Endodermal cell (in vitro differentiated cells): ENCODE measurements around the gene TCF7L2. TPM values are rescaled to one million over a fixed set of nuclear protein-coding genes. Genes with fewer than 3 reads are reported as not detected.

ENCODE experiments used
- DNase-seq: peaks from one replicate; pipeline ENCODE4 v3.0.0-alpha.2; 2017
- H3K27ac ChIP-seq: 2 replicates; pipeline ENCODE4 v1.5.1; 2013; ENCODE audit warnings: mild to moderate bottlenecking, low read depth, low read length, moderate library complexity
- H3K27me3 ChIP-seq: 2 replicates; pipeline ENCODE4 v1.6.1; 2013; ENCODE audit warnings: mild to moderate bottlenecking, low read length, moderate library complexity; ENCODE audit not compliant: insufficient read depth, control insufficient read depth, poor library complexity, severe bottlenecking
- H3K36me3 ChIP-seq: 2 replicates; pipeline ENCODE4 v1.7.0; 2013; ENCODE audit warnings: mild to moderate bottlenecking, low read length, moderate library complexity; ENCODE audit not compliant: control insufficient read depth, insufficient read depth
- H3K4me1 ChIP-seq: one replicate; pipeline ENCODE4 v1.7.0; 2013; ENCODE audit warnings: low read length; ENCODE audit not compliant: control insufficient read depth, insufficient read depth
- H3K4me3 ChIP-seq: 2 replicates; pipeline ENCODE4 v1.5.1; 2013; ENCODE audit warnings: mild to moderate bottlenecking, low read length, moderate library complexity
- H3K9ac ChIP-seq: 2 replicates; pipeline ENCODE4 v1.6.1; 2013; ENCODE audit warnings: mild to moderate bottlenecking, low read length, moderate library complexity; ENCODE audit not compliant: poor library complexity, severe bottlenecking; ENCODE audit errors: extremely low read depth
- H3K9me3 ChIP-seq: 2 replicates; pipeline ENCODE4 v1.6.1; 2013; ENCODE audit warnings: mild to moderate bottlenecking, low read length, moderate library complexity; ENCODE audit not compliant: control insufficient read depth
- H3K27ac Mint-ChIP-seq: 2 replicates; pipeline ENCODE4 v1.8.0; 2020; ENCODE audit warnings: mixed read lengths
- H3K27me3 Mint-ChIP-seq: 2 replicates; pipeline ENCODE4 v1.8.0; 2021; ENCODE audit warnings: mild to moderate bottlenecking, mixed read lengths; ENCODE audit not compliant: insufficient read depth
- H3K36me3 Mint-ChIP-seq: 2 replicates; pipeline ENCODE4 v1.8.0; 2020; ENCODE audit warnings: low read depth, mixed read lengths
- H3K4me1 Mint-ChIP-seq: 2 replicates; pipeline ENCODE4 v1.8.0; 2020; ENCODE audit warnings: mixed read lengths
- H3K4me3 Mint-ChIP-seq: 2 replicates; pipeline ENCODE4 v1.8.0; 2020; ENCODE audit warnings: mild to moderate bottlenecking, moderate library complexity, mixed read lengths
- H3K9me3 Mint-ChIP-seq: 2 replicates; pipeline ENCODE4 v1.8.0; 2020; ENCODE audit warnings: mild to moderate bottlenecking, mixed read lengths
- WGBS, 2 experiments: methylation state at CpG; one replicate each; pipeline versions ENCODE4 v1.1.5 to v1.1.7; 2013; ENCODE audit warnings: missing lambda C conversion rate in 2 of 2, mixed read lengths in 1 of 2; ENCODE audit not compliant: insufficient coverage in 1 of 2, insufficient read length in 1 of 2; 5-methylcytosine and 5-hydroxymethylcytosine counted together
- total RNA-seq, 2 donors: library from RNA; stranded (reverse); fragmentation: NEBNext Ultra II Directional in 1 of 2; extraction: Animal tissue kit (Norgen Biotek cat#: 25700) in 1 of 2; gene quantifications; 2 replicates in 1 of 2; 3 replicates in 1 of 2; pipeline ENCODE4 v1.2.1, GENCODE V29; 2021
- TF ChIP-seq, protein P1 (sequence below): fragments of 200-600 bp; sonication (generic); conservative IDR thresholded peaks from 2 replicates; pipeline ENCODE4 v1.5.0; 2021; ENCODE audit warnings: antibody characterized with exemption, mild to moderate bottlenecking

The TCF7L2 gene
- total RNA-seq, 2 donors from 2014 or later: 73.2 to 105 TPM

DNA sequence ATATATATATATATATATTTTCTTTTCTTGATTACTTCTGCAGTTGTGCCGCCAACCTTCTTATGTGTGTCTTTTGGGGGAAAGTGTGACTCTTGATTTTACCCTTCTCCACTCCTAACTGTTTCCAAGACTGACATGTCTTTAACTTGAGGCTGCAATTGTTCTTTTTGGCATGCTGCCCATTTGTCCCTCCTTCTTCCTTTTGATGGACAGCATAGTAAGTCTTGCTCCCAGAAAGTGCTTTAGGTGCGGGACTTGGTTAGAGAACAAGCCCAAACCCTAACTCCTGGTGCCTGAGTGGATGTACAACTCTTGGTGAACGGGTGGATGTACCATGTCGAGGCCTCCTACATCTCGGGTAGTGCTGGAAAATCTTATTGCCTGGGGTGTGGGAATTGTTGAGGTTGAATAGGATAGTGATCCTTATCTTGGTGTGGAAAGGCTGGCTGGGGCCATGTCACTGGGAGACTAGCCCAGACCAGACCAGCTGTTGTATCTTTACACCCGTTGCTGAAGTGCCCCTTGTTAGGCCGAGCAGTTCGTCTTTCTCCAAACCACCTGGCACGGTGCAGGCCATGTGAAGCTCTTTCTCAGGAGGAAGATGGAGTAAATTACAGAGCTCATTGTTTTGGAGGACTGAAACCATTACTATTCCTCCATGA lies 16.3 kb downstream of the TCF7L2 start:
- peaks cover 45% of the 10 kb centered on the region for H3K4me1 Mint-ChIP-seq
- peak overlapping the region; percentile 57 for H3K27ac Mint-ChIP-seq

GRCh38 chr10:112967200-112967599 lies 17.2 kb downstream of the TCF7L2 start:
- DNase-seq: no peak
- no peaks in the 10 kb centered on the region for H3K27me3 ChIP-seq
- Mint-ChIP-seq H3K4me1 (peaks cover 36% of the 10 kb centered on the region), H3K27ac (no peak overlapping the region), H3K4me3 (no peak overlapping the region), H3K27me3 (no peaks in the 10 kb centered on the region), H3K36me3 (peaks cover 77% of the 10 kb centered on the region), H3K9me3 (no peaks in the 10 kb centered on the region)
- no peak overlapping the region for H3K27ac ChIP-seq
- no peaks in the 10 kb centered on the region for H3K9me3 ChIP-seq
- H3K4me3 ChIP-seq: no peak overlapping the region
- TF ChIP-seq, protein P1, sequence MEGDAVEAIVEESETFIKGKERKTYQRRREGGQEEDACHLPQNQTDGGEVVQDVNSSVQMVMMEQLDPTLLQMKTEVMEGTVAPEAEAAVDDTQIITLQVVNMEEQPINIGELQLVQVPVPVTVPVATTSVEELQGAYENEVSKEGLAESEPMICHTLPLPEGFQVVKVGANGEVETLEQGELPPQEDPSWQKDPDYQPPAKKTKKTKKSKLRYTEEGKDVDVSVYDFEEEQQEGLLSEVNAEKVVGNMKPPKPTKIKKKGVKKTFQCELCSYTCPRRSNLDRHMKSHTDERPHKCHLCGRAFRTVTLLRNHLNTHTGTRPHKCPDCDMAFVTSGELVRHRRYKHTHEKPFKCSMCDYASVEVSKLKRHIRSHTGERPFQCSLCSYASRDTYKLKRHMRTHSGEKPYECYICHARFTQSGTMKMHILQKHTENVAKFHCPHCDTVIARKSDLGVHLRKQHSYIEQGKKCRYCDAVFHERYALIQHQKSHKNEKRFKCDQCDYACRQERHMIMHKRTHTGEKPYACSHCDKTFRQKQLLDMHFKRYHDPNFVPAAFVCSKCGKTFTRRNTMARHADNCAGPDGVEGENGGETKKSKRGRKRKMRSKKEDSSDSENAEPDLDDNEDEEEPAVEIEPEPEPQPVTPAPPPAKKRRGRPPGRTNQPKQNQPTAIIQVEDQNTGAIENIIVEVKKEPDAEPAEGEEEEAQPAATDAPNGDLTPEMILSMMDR: no peak
- 93% methylated on average over 3 to 5 of the region's 5 CpGs for WGBS, 2 experiments
- peaks cover 78% of the 10 kb centered on the region for H3K36me3 ChIP-seq
- H3K4me1 ChIP-seq: peaks cover 5% of the 10 kb centered on the region
- no peak overlapping the region for H3K9ac ChIP-seq

More for the DNA sequence above, 16.3 kb downstream of the TCF7L2 start:
- Histone ChIP-seq H3K27me3 (no peaks in the 10 kb centered on the region), H3K9ac (no peak overlapping the region), H3K36me3 (peaks cover 76% of the 10 kb centered on the region), H3K4me1 (peaks cover 13% of the 10 kb centered on the region), H3K27ac (no peak overlapping the region), H3K4me3 (no peak overlapping the region), H3K9me3 (no peaks in the 10 kb centered on the region)
- Mint-ChIP-seq H3K36me3 (peaks cover 77% of the 10 kb centered on the region), H3K4me3 (no peak overlapping the region), H3K9me3 (no peaks in the 10 kb centered on the region), H3K27me3 (no peaks in the 10 kb centered on the region)
- WGBS, 2 experiments: 91 to 98% methylated on average over 6 to 8 of the region's 9 CpGs
- DNase-seq: no peak
- TF ChIP-seq, protein P1: no peak

DNA sequence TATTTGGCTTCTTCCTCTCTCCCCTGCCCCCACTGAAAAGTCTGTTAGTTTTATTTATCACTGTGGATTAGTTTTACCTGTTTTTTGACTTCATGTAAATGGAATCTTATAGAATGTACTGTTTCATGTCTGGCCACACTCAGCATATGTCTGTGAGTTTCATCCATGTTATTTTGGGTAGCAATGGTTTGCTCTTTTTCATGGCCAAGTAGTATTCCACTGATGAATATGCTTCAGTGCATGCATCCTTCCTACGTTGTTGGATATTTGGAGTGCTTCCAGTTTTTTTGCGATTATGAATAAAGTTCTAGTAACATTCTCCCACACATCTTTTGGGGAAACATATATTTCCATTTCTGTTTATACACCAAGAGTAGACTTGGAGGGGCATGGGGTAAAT lies 19.1 kb downstream of the TCF7L2 start:
- Mint-ChIP-seq H3K4me3 (no peak overlapping the region), H3K27ac (no peak overlapping the region), H3K27me3 (no peaks in the 10 kb centered on the region), H3K4me1 (peaks cover 23% of the 10 kb centered on the region), H3K9me3 (no peaks in the 10 kb centered on the region), H3K36me3 (peaks cover 81% of the 10 kb centered on the region)
- Histone ChIP-seq H3K9me3 (no peaks in the 10 kb centered on the region), H3K9ac (no peak overlapping the region), H3K4me1 (no peaks in the 10 kb centered on the region), H3K36me3 (peaks cover 82% of the 10 kb centered on the region), H3K27ac (no peak overlapping the region), H3K27me3 (no peaks in the 10 kb centered on the region), H3K4me3 (no peak overlapping the region)
- no peak for DNase-seq
- WGBS, 2 experiments: 88% methylated on average over 2 of the region's 2 CpGs; no CpG with 5 or more reads in 1 of the 2 experiments
- TF ChIP-seq, protein P1: no peak
